Measurements from ENCODE around the gene ST14.
A peak's percentile ranks its signal among the peaks of the same experiment; 100 is the strongest.

The ST14 gene

GRCh38 chr11:130208241-130209127 is 48.9 kb downstream of the ST14 start:
- DNase-seq (ENCODE audit: low read depth in 2 of 2) = no peak

- no peak for DNase-seq (ENCODE audit: low read depth in 2 of 2)
Observed at GRCh38 chr11:130209128-130209932, 49.7 kb downstream of the ST14 start.

GRCh38 chr11:130209954-130210854 is 50.6 kb downstream of the ST14 start:
- DNase-seq (ENCODE audit: low read depth in 2 of 2) = no peak

- no peak for DNase-seq (ENCODE audit: low read depth in 2 of 2)
Observed at GRCh38 chr11:130211144-130211543, 51.6 kb downstream of the ST14 start.

GRCh38 chr11:130211781-130212401 is 52.3 kb downstream of the ST14 start:
- no peak for DNase-seq (ENCODE audit: low read depth in 2 of 2)

GRCh38 chr11:130212431-130212961 is 52.9 kb downstream of the ST14 start:
- DNase-seq (ENCODE audit: low read depth in 2 of 2) = no peak

GRCh38 chr11:130213143-130213978 is 53.8 kb downstream of the ST14 start:
- peak; percentile 38 to 51 for DNase-seq (ENCODE audit: low read depth in 2 of 2)

GRCh38 chr11:130213979-130214281 is 54.3 kb downstream of the ST14 start:
- no peak for DNase-seq (ENCODE audit: low read depth in 2 of 2)

GRCh38 chr11:130214861-130215530 is 55.4 kb downstream of the ST14 start:
- no peak for DNase-seq (ENCODE audit: low read depth in 2 of 2)

GRCh38 chr11:130215531-130216220 is 56.1 kb downstream of the ST14 start:
- no peak for DNase-seq (ENCODE audit: low read depth in 2 of 2)

GRCh38 chr11:130216221-130216550 is 56.6 kb downstream of the ST14 start:
- no peak for DNase-seq (ENCODE audit: low read depth in 2 of 2)

- DNase-seq (ENCODE audit: low read depth in 2 of 2) = no peak
Observed at GRCh38 chr11:130216591-130217132, 57.1 kb downstream of the ST14 start.

GRCh38 chr11:130217133-130218031 is 57.8 kb downstream of the ST14 start:
- no peak for DNase-seq (ENCODE audit: low read depth in 2 of 2)

GRCh38 chr11:130218501-130219070 is 59.0 kb downstream of the ST14 start:
- no peak for DNase-seq (ENCODE audit: low read depth in 2 of 2)

- DNase-seq (ENCODE audit: low read depth in 2 of 2) = no peak
Observed at GRCh38 chr11:130219148-130219547, 59.6 kb downstream of the ST14 start.

- no peak for DNase-seq (ENCODE audit: low read depth in 2 of 2)
Observed at GRCh38 chr11:130220311-130221035, 60.9 kb downstream of the ST14 start.
